HG03159 (cell line): Measurements from ENCODE around the gene CAPN8.
A peak's percentile ranks its signal among the peaks of the same experiment; 100 is the strongest.

Experiments
- ATAC-seq: cut with Tn5 transposase; IDR thresholded peaks from one replicate; pipeline ENCODE4 v1.9.1; 2021; ENCODE audit warnings: mild to moderate bottlenecking, moderate library complexity; ENCODE audit not compliant: unreplicated experiment

The CAPN8 gene

GRCh38 chr1:223620297-223620897 is 45.1 kb downstream of the CAPN8 start:
- no peak for ATAC-seq

- no peak for ATAC-seq
Observed at GRCh38 chr1:223618680-223619079, 46.8 kb downstream of the CAPN8 start.

GRCh38 chr1:223617323-223618070 is 48.0 kb downstream of the CAPN8 start:
- no peak for ATAC-seq

GRCh38 chr1:223616586-223616985 is 48.9 kb downstream of the CAPN8 start:
- ATAC-seq, result no peak

GRCh38 chr1:223611936-223612335 is 53.6 kb downstream of the CAPN8 start:
- ATAC-seq, result no peak

GRCh38 chr1:223609977-223610376 is 55.5 kb downstream of the CAPN8 start:
- ATAC-seq, result no peak

- ATAC-seq, result no peak
Observed at GRCh38 chr1:223609066-223609465, 56.4 kb downstream of the CAPN8 start.

- ATAC-seq, result no peak
Observed at GRCh38 chr1:223558512-223558911, 107.0 kb downstream of the CAPN8 start.

GRCh38 chr1:223557130-223557475 is 108.4 kb downstream of the CAPN8 start:
- ATAC-seq, result no peak

GRCh38 chr1:223556414-223557129 is 108.9 kb downstream of the CAPN8 start:
- peak; percentile 76 for ATAC-seq

GRCh38 chr1:223553957-223554356 is 111.5 kb downstream of the CAPN8 start:
- no peak for ATAC-seq

- no peak for ATAC-seq
Observed at GRCh38 chr1:223551610-223552009, 113.9 kb downstream of the CAPN8 start.

GRCh38 chr1:223549740-223550139 is 115.8 kb downstream of the CAPN8 start:
- no peak for ATAC-seq

- ATAC-seq, result no peak
Observed at GRCh38 chr1:223547316-223548114, 118.0 kb downstream of the CAPN8 start.

- no peak for ATAC-seq
Observed at GRCh38 chr1:223545343-223545742, 120.2 kb downstream of the CAPN8 start.

GRCh38 chr1:223543560-223543959 is 121.9 kb downstream of the CAPN8 start:
- ATAC-seq, result no peak

GRCh38 chr1:223542831-223543230 is 122.7 kb downstream of the CAPN8 start:
- ATAC-seq, result no peak

- no peak for ATAC-seq
Observed at GRCh38 chr1:223540485-223541106, 124.9 kb downstream of the CAPN8 start.

GRCh38 chr1:223539750-223540149 is 125.8 kb downstream of the CAPN8 start:
- no peak for ATAC-seq

GRCh38 chr1:223538981-223539380 is 126.5 kb downstream of the CAPN8 start:
- no peak for ATAC-seq

- ATAC-seq, result no peak
Observed at GRCh38 chr1:223535319-223535718, 130.2 kb downstream of the CAPN8 start.
